HL-60 (cell line): ENCODE data around the gene PRKAB1.

Experiments
- CTCF ChIP-seq: IDR thresholded peaks from one replicate; pipeline ENCODE4 v1.5.1; 2011; ENCODE audit warnings: low read length, control low read depth, inconsistent platforms; ENCODE audit not compliant: insufficient read depth
- GABPA ChIP-seq: IDR thresholded peaks from 2 replicates; pipeline ENCODE4 v1.6.1; 2012; ENCODE audit warnings: low read depth
- REST ChIP-seq: IDR thresholded peaks from 2 replicates; pipeline ENCODE4 v1.6.1; 2012; ENCODE audit warnings: low read depth; ENCODE audit not compliant: insufficient replicate concordance

GRCh38 chr12:119630962-119631550, 36.9 kb upstream of the PRKAB1 start:
- no peak for TF ChIP-seq GABPA
- no peak for TF ChIP-seq CTCF
- no peak for TF ChIP-seq REST
